K562 (cell line): ENCODE measurements around the gene SLC2A9. TPM values are rescaled to one million over a fixed set of nuclear protein-coding genes. Genes with fewer than 3 reads are reported as not detected.

Source experiments
- ATAC-seq: fragments of 200-7000 bp; cut with Tn5 transposase; 3 replicates; pipeline ENCODE4 v1.9.1; 2020; ENCODE audit warnings: moderate library complexity
- BruUV-seq: library from RNA; stranded (reverse); fragments of 400-500 nt; replicated peaks from 2 replicates; lab custom pipeline; 2021; lab: Mats Ljungman, UMichigan
- CTCF ChIA-PET: fragments of 300-600 bp; formaldehyde crosslinking; extraction: SDS; loops from one replicate; lab custom pipeline; 2021; ENCODE audit warnings: low intra/inter-chr PET ratio; lab: Yijun Ruan, JAX
- POLR2A ChIA-PET: fragments of 300-600, 350-650 bp; sonication (Branson Sonifier 250); formaldehyde crosslinking; extraction: SDS; loops from one replicate; lab custom pipeline; 2021; ENCODE audit warnings: antibody characterized with exemption, inconsistent platforms; lab: Yijun Ruan, JAX
- DNase-seq, 4 experiments: peaks; one replicate each; pipeline versions ENCODE4 v3.0.0 to v3.0.0-alpha.2; 2011 to 2018; ENCODE audit warnings: low spot score in 3 of 4, mixed read lengths in 3 of 4; ENCODE audit errors: extremely low read depth in 1 of 4
- FAIRE-seq: peaks from 2 replicates; lab custom pipeline; 2011; peaks lifted over from hg19 to GRCh38; lab: Jason Lieb, UNC
- H2AFZ ChIP-seq: 2 replicates; pipeline ENCODE4 v1.6.0; 2011; ENCODE audit warnings: low read depth, low read length, control low read depth, inconsistent platforms
- H3K27ac ChIP-seq: fragments of 200-600 bp; 3 replicates; pipeline ENCODE4 v1.8.0; 2011; ENCODE audit warnings: low read depth, mild to moderate bottlenecking, control low read depth, inconsistent platforms, low read length, moderate library complexity, mixed read lengths; ENCODE audit errors: extremely low read depth
- H3K27me3 ChIP-seq, 2 experiments: fragments of 300-600 bp in 1 of 2; 2 replicates in 1 of 2; 3 replicates in 1 of 2; pipeline versions ENCODE4 v1.6.0 to v1.8.0; 2011; ENCODE audit warnings: inconsistent platforms in 2 of 2, low read length in 2 of 2, mild to moderate bottlenecking in 1 of 2, mixed read lengths in 1 of 2, moderate library complexity in 1 of 2; ENCODE audit not compliant: control insufficient read depth in 2 of 2, insufficient read depth in 2 of 2
- H3K36me3 ChIP-seq: fragments of 300-600 bp; 3 replicates; pipeline ENCODE4 v1.8.0; 2011; ENCODE audit warnings: mild to moderate bottlenecking, low read length, inconsistent platforms; ENCODE audit not compliant: control insufficient read depth, insufficient read depth
- H3K4me1 ChIP-seq, 2 experiments: fragments of 200-600 bp in 1 of 2; replicated peaks in 1 of 2; 2 replicates in 1 of 2; 3 replicates in 1 of 2; pipeline versions ENCODE4 v1.5.1 to v1.8.0; 2011; ENCODE audit warnings: inconsistent platforms in 2 of 2, low read length in 2 of 2, mild to moderate bottlenecking in 1 of 2, mixed read lengths in 1 of 2, moderate library complexity in 1 of 2; ENCODE audit not compliant: control insufficient read depth in 2 of 2, insufficient read depth in 2 of 2
- H3K4me2 ChIP-seq: 2 replicates; pipeline ENCODE4 v1.6.1; 2011; ENCODE audit warnings: low read length, control low read depth, inconsistent platforms, mixed read lengths; ENCODE audit not compliant: insufficient read depth
- H3K4me3 ChIP-seq: fragments of 200-600 bp; sonication (generic), shearing (Covaris generic); 2 replicates; pipeline ENCODE4 v1.5.1; 2016; ENCODE audit warnings: control low read depth, inconsistent platforms
- H3K79me2 ChIP-seq: fragments of 200-600 bp; 3 replicates; pipeline ENCODE4 v1.8.0; 2011; ENCODE audit warnings: low read length, inconsistent platforms; ENCODE audit not compliant: control insufficient read depth, insufficient read depth
- H3K9ac ChIP-seq, 2 experiments: 2 replicates each; pipeline versions ENCODE4 v1.6.0 to v1.6.1; 2011; ENCODE audit warnings: low read depth in 2 of 2, low read length in 2 of 2, control low read depth in 1 of 2, inconsistent platforms in 1 of 2, mild to moderate bottlenecking in 1 of 2, mixed read lengths in 1 of 2; ENCODE audit not compliant: insufficient read depth in 1 of 2
- H3K9me1 ChIP-seq: one replicate; pipeline ENCODE4 v1.6.0; 2011; ENCODE audit warnings: inconsistent platforms, mild to moderate bottlenecking, low read length, moderate library complexity; ENCODE audit not compliant: control insufficient read depth, insufficient read depth
- H3K9me3 ChIP-seq: replicated peaks from 2 replicates; pipeline ENCODE4 v1.5.1; 2011; ENCODE audit warnings: low read depth, low read length, inconsistent platforms; ENCODE audit not compliant: control insufficient read depth, insufficient read depth
- H4K20me1 ChIP-seq: replicated peaks from 2 replicates; pipeline ENCODE4 v1.6.1; 2011; ENCODE audit warnings: low read length, inconsistent platforms, mixed read lengths; ENCODE audit not compliant: control insufficient read depth, insufficient read depth
- HIVEP1 ChIP-seq: fragments of 250-450 bp; sonication (Bioruptor Pico); IDR thresholded peaks from 2 replicates; pipeline ENCODE4 v1.4.0; 2020; ENCODE audit warnings: mild to moderate bottlenecking
- ILF3 ChIP-seq: fragments of 450-650 bp; IDR thresholded peaks from 2 replicates; pipeline ENCODE4 v1.6.1; 2018; ENCODE audit warnings: antibody characterized with exemption, mild to moderate bottlenecking, moderate library complexity, borderline replicate concordance
- PHF8 ChIP-seq: fragments of 200-600 bp; sonication (generic); IDR thresholded peaks from 2 replicates; pipeline ENCODE4 v1.6.1; 2012; ENCODE audit warnings: mixed run types, mild to moderate bottlenecking, inconsistent platforms, low read length, moderate library complexity, borderline replicate concordance
- RFX1 ChIP-seq: fragments of 450-650 bp; IDR thresholded peaks from 2 replicates; pipeline ENCODE4 v1.6.1; 2016; ENCODE audit warnings: mild to moderate bottlenecking, moderate library complexity
- SNRNP70 ChIP-seq: fragments of 200-400 bp; formaldehyde crosslinking; optimal IDR thresholded peaks from 2 replicates; pipeline ENCODE3; 2017; ENCODE audit warnings: low read depth, low read length
- ZC3H11A ChIP-seq: IDR thresholded peaks from 2 replicates; pipeline ENCODE4 v1.6.1; 2012; ENCODE audit warnings: low read depth, low read length, improper control_type of control experiment
- ZNF274 ChIP-seq: IDR thresholded peaks from 2 replicates; pipeline ENCODE4 v1.6.1; 2011; ENCODE audit warnings: low read depth, mild to moderate bottlenecking, low read length, moderate library complexity, borderline replicate concordance
- ZNF57 ChIP-seq: fragments of 450-650 bp; formaldehyde crosslinking; IDR thresholded peaks from 2 replicates; pipeline ENCODE4 v1.4.0; 2020; ENCODE audit warnings: mild to moderate bottlenecking, moderate library complexity
- WGBS: fragments of 100-300 bp; shearing (Covaris generic); methylation state at CpG from one replicate; pipeline ENCODE4 v1.1.6; 2016; ENCODE audit warnings: low coverage, mixed read lengths; ENCODE audit not compliant: insufficient coverage; ENCODE audit errors: missing lambda C conversion rate; 5-methylcytosine and 5-hydroxymethylcytosine counted together
- in situ Hi-C: fragments of 300-500 bp; cut with MboI; formaldehyde crosslinking; loops from 4 replicates; pipeline ENCODE4 v1.15.0; 2018; ENCODE audit warnings: inconsistent platforms, mixed read lengths
- intact Hi-C: fragments of 100-400 bp; cut with micrococcal nuclease; formaldehyde crosslinking; loops from 2 replicates; pipeline ENCODE4 v1.14.2; 2022
- polyA plus RNA-seq, 8 experiments: library from polyadenylated mRNA; depleted of rRNA in 4 of 8; stranded (reverse) in 5 of 8; unstranded in 3 of 8; fragments of >200 nt; fragmentation: Nextera tagmentation in 2 of 8; fragmentation: Illumina TruSeq in 1 of 8; extraction: Ambion mirVana in 2 of 8; extraction: Trizol in 1 of 8; gene quantifications; 2 replicates each; pipeline versions ENCODE4 v1.2.1 to v1.2.3, GENCODE V29; 2011 to 2014; ENCODE audit warnings: inconsistent platforms in 1 of 8, missing spikeins in 1 of 8
- total RNA-seq, 7 experiments: library from RNA; depleted of rRNA in 6 of 7; stranded (reverse); fragments of >200 nt in 6 of 7; fragmentation: Illumina TruSeq in 2 of 7; extraction: Trizol in 2 of 7; gene quantifications; 2 replicates each; pipeline versions ENCODE4 v1.2.1 to v1.2.3, GENCODE V29; 2011 to 2021; ENCODE audit warnings: low replicate concordance in 1 of 7
- TF ChIP-seq, protein P1 (sequence below): fragments of 450-650 bp; IDR thresholded peaks from 2 replicates; pipeline ENCODE4 v1.6.1; 2014; ENCODE audit warnings: low read depth, mild to moderate bottlenecking, moderate library complexity, borderline replicate concordance
- TF ChIP-seq, protein P2 (sequence below), 2 experiments: fragments of 450-650 bp in 1 of 2; sonication (generic) in 1 of 2; formaldehyde crosslinking in 1 of 2; IDR thresholded peaks in 1 of 2; conservative IDR thresholded peaks in 1 of 2; 2 replicates each; pipeline versions ENCODE4 v1.6.1 to v1.8.1; 2016 to 2023; ENCODE audit warnings: mild to moderate bottlenecking in 2 of 2, moderate library complexity in 2 of 2, inconsistent platforms in 1 of 2, missing genetic modification reagents in 1 of 2
- TF ChIP-seq, protein P3 (sequence below): IDR thresholded peaks from 2 replicates; pipeline ENCODE4 v1.6.1; 2012; ENCODE audit warnings: low read depth, low read length, improper control_type of control experiment, borderline replicate concordance
- TF ChIP-seq, protein P4 (sequence below): fragments of 450-650 bp; formaldehyde crosslinking; IDR thresholded peaks from 2 replicates; pipeline ENCODE4 v1.4.0; 2022; ENCODE audit warnings: mild to moderate bottlenecking, moderate library complexity
- TF ChIP-seq, protein P5 (sequence below): fragments of 450-650 bp; IDR thresholded peaks from 2 replicates; pipeline ENCODE4 v1.7.1; 2018; ENCODE audit warnings: mild to moderate bottlenecking, low read depth; ENCODE audit not compliant: partially characterized antibody

The SLC2A9 gene
- total and polyA plus RNA-seq, 9 of the 15 experiments (the other 6 are each of a cell fraction or from before 2014, with no cell fraction given), result 0.15 to 1.9 (median 0.76) TPM

DNA sequence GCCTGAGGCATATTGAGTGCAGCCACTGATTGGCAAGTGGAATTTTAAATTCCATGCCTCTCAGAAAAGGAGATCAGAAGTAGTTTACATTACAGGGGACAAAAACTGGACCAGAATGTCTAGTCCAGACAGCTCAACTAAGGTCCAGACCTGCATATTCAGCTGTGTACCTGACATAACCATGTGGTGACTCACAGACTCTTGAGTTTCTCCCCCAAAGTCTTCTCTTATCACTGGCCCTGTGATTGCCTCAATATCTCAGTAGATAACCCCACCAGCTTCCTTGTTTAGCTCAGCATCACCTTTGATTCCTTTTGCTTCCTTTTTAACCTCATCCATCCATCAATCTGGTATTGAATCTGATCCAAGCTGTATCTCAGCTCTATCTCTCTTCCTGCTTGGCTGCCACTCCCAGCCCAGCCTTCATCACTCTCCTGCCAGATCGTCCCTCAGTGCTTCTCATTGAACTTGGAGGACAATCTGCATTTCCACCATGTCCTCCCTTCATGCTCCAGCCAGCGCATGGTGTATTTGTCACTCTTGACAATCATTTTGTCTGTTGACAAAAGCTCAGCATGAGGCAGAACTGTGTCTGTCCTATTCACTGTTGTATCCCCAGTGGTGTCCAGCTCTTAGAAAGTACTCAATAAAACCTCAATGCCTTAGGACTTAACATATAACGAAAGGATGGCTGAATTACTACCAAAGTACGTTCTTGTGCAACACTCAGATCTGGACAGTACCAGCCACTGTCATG lies 27.8 kb upstream of the SLC2A9 start:
- in situ Hi-C loops (no loop called here), intact Hi-C loops (no loop called here)
- no peaks in the 10 kb centered on the region for H3K36me3 ChIP-seq
- H3K4me2 ChIP-seq, result no peak overlapping the region
- POLR2A ChIA-PET, result interaction anchor here (0.7 kb wide), 2 partner anchors 34 to 912 kb away, joined by 3 read pairs; no protein-coding TSS in a partner anchor
- no peaks in the 10 kb centered on the region for H4K20me1 ChIP-seq
- 0% methylated on average over 4 of the region's 4 CpGs for WGBS
- no peaks in the 10 kb centered on the region for H3K79me2 ChIP-seq
- FAIRE-seq, result no peak
- no peak overlapping the region for H3K27ac ChIP-seq
- CTCF ChIA-PET, result no interaction called here
- no peak overlapping the region for H3K4me3 ChIP-seq
- H3K9me3 ChIP-seq, result no peaks in the 10 kb centered on the region
- no peak overlapping the region for H2AFZ ChIP-seq
- BruUV-seq, result no TSS peak
- no peaks in the 10 kb centered on the region for H3K9me1 ChIP-seq
- H3K9ac ChIP-seq, result no peak overlapping the region
- H3K4me1 ChIP-seq, result no peaks in the 10 kb centered on the region
- peaks cover 22 to 43% of the 10 kb centered on the region in 2 experiments for H3K27me3 ChIP-seq
- no peak for DNase-seq
- no peak for ATAC-seq
- TF ChIP-seq, protein P1, sequence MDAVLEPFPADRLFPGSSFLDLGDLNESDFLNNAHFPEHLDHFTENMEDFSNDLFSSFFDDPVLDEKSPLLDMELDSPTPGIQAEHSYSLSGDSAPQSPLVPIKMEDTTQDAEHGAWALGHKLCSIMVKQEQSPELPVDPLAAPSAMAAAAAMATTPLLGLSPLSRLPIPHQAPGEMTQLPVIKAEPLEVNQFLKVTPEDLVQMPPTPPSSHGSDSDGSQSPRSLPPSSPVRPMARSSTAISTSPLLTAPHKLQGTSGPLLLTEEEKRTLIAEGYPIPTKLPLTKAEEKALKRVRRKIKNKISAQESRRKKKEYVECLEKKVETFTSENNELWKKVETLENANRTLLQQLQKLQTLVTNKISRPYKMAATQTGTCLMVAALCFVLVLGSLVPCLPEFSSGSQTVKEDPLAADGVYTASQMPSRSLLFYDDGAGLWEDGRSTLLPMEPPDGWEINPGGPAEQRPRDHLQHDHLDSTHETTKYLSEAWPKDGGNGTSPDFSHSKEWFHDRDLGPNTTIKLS, result no peak
- TF ChIP-seq PHF8 (no peak), HIVEP1 (no peak), RFX1 (no peak), ZNF274 (no peak), ZC3H11A (no peak), ZNF57 (no peak), SNRNP70 (no peak), ILF3 (no peak)
- TF ChIP-seq, protein P2, sequence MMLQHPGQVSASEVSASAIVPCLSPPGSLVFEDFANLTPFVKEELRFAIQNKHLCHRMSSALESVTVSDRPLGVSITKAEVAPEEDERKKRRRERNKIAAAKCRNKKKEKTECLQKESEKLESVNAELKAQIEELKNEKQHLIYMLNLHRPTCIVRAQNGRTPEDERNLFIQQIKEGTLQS (IDR thresholded peaks at IDR 0.05), result no peak
- TF ChIP-seq, protein P2 (CRISPR knock-in tag; conservative IDR thresholded peaks at IDR 0.05), result no peak
- TF ChIP-seq, protein P3, sequence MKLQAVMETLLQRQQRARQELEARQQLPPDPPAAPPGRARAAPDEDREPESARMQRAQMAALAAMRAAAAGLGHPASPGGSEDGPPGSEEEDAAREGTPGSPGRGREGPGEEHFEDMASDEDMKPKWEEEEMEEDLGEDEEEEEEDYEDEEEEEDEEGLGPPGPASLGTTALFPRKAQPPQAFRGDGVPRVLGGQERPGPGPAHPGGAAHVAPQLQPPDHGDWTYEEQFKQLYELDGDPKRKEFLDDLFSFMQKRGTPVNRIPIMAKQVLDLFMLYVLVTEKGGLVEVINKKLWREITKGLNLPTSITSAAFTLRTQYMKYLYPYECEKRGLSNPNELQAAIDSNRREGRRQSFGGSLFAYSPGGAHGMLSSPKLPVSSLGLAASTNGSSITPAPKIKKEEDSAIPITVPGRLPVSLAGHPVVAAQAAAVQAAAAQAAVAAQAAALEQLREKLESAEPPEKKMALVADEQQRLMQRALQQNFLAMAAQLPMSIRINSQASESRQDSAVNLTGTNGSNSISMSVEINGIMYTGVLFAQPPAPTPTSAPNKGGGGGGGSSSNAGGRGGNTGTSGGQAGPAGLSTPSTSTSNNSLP, result no peak
- TF ChIP-seq, protein P4, sequence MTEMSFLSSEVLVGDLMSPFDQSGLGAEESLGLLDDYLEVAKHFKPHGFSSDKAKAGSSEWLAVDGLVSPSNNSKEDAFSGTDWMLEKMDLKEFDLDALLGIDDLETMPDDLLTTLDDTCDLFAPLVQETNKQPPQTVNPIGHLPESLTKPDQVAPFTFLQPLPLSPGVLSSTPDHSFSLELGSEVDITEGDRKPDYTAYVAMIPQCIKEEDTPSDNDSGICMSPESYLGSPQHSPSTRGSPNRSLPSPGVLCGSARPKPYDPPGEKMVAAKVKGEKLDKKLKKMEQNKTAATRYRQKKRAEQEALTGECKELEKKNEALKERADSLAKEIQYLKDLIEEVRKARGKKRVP (CRISPR knock-in tag), result no peak
- TF ChIP-seq, protein P5, sequence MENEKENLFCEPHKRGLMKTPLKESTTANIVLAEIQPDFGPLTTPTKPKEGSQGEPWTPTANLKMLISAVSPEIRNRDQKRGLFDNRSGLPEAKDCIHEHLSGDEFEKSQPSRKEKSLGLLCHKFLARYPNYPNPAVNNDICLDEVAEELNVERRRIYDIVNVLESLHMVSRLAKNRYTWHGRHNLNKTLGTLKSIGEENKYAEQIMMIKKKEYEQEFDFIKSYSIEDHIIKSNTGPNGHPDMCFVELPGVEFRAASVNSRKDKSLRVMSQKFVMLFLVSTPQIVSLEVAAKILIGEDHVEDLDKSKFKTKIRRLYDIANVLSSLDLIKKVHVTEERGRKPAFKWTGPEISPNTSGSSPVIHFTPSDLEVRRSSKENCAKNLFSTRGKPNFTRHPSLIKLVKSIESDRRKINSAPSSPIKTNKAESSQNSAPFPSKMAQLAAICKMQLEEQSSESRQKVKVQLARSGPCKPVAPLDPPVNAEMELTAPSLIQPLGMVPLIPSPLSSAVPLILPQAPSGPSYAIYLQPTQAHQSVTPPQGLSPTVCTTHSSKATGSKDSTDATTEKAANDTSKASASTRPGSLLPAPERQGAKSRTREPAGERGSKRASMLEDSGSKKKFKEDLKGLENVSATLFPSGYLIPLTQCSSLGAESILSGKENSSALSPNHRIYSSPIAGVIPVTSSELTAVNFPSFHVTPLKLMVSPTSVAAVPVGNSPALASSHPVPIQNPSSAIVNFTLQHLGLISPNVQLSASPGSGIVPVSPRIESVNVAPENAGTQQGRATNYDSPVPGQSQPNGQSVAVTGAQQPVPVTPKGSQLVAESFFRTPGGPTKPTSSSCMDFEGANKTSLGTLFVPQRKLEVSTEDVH, result no peak
